Fibroblast of skin of abdomen (primary cell): Measurements from ENCODE around the gene CNOT6L. TPM values are rescaled to one million over a fixed set of nuclear protein-coding genes. Genes with fewer than 3 reads are reported as not detected.
"Not testable (repeated sequence)": the region's sequence is repeated elsewhere in the genome, so short reads cannot be mapped to it uniquely, and the experiment has no call there.

Source experiments
- DNase-seq: peaks from one replicate; pipeline ENCODE4 v3.0.0-alpha.2; 2013
- polyA plus RNA-seq, 2 experiments: library from polyadenylated mRNA; unstranded; fragments of 120-200 nt; gene quantifications; one replicate each; pipeline ENCODE4 v1.2.1, GENCODE V29; 2013; ENCODE audit not compliant: insufficient read length in 2 of 2

CNOT6L gene
- polyA plus RNA-seq (2013, experiment 1 of 2; ENCODE audit: insufficient read length) = 10.6 TPM
- 9.2 TPM for polyA plus RNA-seq (2013, experiment 2 of 2; ENCODE audit: insufficient read length)

DNA sequence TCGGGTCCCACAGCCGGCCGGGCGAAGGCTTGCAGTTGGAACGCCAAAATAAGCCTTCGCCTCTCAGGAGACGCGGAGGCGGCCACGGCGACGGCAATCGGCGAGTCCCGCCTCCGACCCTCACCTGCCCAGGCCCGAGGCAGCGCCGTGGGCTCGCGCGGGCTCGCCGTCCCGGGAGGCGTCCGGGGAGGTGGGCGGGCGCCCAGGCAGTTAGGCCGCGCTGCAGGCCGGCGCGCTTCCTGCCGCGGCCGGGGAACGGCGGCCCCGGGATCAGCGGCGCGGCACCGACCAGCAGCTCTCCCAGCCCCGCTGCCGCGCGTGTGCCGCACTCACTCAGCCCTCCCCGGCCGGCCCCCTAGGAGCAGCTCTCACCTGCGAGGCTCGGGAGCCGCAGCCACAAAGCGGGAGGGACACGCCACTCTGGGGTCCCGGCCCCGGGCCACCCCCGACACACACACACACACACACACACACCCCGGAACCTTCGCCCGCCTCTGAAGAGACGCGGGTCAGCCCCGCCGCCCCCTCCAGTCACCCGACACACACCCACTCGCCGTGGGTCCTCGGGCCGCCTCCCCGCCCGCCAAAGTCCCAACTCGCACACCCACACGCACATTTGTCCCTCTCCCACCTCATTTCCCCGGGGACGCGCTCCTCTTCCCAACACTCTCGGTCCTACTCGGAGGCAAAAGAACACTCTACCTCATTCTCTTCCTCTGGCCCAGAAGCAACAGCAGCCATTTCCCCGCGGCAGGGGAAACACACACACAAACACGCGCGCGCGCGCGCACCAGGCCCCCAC is at the start of gene CNOT6L:
CNOT6L (minus strand) TSS at position 767 of the 802 bp plus-strand sequence; CDS start at position 707, 60 bp downstream.
- DNase-seq = peak; percentile 72

DNA sequence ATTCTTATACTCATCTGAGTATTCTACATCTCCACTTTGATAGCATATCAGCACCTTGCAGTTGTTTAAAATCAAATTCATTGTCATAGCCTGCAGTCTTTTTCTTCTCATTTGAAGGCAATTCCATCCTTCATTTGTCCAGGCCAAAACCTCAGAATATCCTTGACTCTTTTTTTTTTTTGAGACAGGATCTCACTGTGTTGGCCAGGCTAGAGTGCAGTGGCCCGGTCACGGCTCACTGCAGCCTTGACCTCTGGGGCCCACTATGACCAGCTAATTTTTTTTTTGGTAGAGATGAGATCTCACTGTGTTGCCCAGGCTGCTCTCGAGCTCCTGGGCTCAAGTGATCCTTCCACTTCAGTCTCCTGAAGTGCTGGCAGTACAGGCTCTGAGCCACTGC is 46.1 kb upstream of the CNOT6L start:
- no peak for DNase-seq

DNA sequence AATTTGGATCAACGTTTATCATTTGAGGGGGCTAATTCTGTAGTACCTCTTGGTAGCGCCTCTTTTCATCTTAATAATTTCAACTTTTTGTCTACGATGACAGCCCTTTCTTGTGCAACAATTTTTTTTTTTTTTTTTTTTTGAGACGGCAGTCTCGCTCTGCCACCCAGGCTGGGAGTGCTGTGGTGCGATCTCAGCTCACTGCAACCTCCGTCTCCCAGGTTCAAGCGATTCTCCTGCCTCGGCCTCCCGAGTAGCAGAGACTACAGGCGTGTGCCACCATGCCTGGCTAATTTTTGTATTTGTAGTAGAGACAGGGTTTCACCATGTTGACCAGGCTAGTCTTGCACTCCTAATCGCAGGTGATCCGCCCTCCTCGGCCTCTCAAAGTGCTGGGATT is 44.2 kb upstream of the CNOT6L start:
- not testable (repeated sequence) for DNase-seq

DNA sequence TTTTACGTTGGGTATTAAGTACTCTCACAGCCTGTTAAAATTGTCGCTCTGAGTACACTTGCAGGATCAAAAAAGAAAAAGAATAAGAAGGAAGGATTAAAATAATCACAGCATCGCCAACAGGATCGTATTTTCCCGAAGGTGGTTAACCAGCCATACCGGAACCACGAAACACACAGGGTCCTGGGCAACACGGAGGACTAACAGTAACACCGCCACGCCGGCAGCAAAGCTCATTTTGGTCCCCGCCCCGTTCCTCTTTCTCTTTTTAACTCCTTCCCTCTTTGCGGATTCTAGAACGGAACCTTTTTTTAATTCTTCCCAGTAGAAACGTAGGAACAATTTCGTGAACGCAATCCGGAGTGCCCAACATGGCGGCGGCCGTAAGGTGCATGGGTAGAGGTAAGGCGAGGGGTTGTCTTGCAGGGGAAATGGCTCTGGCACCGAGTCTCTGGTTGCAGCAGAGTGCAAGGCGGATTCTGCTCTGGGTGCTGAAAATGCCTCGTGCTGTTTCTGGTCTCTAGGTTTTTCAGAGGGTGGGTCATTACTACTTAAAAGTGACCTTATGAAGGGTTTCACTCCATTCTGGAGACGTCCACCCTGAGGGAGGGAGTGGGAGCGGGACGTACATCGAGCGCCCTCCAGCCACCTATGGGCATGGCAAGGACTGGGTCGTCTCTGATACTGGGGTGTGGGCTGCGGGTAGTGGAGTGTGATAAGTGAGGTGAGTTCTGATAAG is 43.5 kb upstream of the CNOT6L start, which contains the start of gene MRPL1:
MRPL1 (plus strand) TSS at position 353 of the 739 bp plus-strand sequence; CDS start at position 372, 19 bp downstream.
- DNase-seq = peak; percentile 96

DNA sequence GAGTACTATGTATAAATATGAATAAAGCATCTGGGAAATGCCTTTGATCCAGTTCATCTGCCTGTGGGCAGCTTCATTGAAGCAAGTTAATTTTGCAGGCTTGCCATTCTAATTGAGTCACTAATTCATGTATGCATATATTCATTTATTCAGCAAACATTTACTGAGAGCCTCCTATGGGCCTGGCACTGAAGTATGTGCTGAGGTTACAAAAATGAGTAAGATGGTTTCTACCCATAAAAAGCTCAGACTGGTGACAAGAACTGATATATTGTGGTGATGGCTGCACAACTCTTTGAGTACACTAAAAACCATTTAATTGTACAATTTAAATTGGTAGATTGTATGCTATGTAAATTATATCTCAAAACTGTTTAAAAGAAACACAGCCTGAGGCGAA is 42.3 kb upstream of the CNOT6L start:
- peak; percentile 4 for DNase-seq

DNA sequence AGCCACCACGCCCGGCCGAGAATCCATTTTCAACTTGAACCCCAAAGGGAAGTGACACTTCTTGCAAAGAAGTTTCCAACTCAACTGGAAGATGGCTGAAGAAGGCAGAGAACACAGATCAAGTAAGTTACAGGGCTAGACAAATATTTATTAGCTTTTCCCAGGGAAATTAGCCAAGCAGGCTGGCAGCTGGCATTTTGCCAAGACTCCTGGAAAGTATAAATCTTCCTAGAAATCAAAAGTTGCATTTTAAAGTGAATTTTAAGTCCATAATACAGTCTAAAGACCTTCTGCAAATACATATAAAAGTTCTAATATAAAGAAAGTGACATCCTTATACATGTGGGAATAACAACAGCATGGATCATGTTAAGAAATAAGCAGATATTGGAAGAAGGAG is 40.1 kb upstream of the CNOT6L start:
- DNase-seq = no peak

DNA sequence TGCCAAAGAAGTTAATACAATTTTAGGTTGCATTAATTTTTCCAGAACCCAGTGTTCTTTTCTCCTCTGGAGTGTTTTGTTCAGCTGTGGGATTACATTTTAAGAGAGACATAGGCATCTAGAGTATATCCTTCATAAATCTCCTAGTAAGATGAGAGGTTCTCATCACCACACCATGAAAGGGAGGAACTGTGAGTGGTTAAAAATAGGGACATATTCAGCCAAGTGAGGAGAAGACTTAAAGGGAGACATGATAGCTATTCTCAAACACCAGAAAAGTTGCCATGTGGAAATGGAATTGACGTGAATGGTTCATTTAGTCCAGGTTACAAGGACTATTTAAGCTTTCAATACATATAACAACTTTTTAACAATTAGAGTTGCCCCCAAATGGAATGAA is 37.0 kb upstream of the CNOT6L start:
- no peak for DNase-seq

DNA sequence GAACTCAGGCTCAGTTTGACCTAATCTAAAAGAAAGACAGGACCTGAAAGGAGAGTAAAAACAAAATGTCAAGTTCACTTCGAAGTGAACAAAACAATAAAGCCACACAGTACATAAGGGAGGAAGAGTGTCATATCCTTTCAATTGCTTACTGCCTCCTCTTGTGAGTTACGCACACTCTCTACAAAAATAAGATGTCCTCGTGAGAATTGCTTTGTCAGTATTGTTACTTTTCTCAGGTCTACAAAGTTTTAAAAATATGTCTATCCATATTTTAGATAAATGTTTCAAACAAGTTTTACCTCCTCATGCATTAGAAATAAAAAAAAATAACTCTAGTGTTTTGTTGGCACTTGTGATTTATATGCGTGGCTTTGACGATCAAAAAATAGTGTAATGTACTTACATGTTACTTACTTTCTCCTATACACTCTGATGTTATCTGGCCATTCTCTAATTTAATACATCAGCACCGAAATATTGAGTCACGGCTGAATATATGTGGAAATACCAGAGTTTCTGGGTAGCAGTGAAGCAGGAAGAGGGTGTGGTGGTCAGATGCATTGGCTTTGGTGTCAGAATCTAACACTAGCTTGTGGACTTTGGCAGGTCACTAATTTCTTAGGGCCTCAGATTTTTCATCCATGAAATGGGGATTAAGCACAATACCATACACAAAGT is 35.4 kb upstream of the CNOT6L start:
- DNase-seq = no peak

DNA sequence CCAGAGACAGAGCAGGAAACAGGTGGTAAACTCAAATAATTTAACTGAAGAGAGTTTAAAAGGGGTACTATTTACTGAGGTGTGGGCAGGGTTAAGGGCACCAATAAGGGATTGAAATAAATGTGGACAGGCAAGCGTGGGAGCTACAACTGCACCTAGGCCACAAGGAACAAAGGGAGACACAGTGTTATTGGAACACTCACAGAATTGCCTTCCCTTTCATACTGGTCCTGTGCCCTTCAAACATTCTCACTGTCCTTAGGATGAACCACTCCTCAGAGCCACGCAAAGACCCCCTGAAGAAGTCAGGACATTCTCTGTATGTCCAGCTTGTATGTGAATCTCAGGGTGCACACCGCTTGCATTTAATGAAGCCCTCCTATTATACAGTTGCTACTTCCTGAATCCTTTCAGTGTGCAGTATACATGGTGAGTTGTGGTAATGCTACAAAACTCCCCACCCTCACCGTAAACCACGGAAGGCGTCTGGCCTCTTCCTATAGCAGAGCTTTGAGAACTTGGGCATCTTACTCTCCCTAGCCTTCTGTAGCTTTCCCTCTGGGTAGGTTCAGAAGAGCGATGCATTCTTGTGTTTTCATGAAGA is 33.8 kb upstream of the CNOT6L start:
- no peak for DNase-seq

DNA sequence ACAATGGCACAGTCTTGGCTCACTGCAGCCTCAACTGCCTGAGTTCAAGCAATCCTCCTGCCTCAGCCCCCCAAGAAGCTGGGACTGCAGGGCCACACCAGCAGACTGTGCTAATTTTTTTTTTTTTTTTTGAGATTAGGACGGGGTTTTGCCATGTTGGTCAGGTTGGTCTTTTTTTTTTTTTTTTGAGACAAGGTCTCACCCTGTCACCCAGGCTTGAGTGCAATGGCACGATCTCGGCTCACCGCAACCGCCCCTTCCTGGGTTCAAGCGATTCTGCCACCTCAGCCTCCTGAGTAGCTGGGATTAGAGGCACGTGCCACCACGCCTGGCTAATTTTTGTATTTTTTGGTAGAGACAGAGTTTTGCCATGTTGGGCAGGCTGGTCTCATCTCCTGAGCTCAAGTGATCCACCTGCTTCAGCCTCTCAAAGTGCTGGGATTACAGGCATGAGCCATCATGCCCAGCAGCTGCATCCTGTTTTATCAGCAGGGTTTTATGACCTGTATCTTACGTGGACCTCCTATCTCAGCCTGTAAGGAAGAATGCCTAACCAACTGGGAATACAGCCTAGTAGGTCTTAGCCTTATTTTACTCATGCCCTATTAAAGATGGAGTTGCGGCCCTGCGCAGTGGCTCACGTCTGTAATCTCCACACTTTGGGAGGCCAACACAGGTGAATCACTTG is 30.3 kb upstream of the CNOT6L start:
- DNase-seq = no peak

DNA sequence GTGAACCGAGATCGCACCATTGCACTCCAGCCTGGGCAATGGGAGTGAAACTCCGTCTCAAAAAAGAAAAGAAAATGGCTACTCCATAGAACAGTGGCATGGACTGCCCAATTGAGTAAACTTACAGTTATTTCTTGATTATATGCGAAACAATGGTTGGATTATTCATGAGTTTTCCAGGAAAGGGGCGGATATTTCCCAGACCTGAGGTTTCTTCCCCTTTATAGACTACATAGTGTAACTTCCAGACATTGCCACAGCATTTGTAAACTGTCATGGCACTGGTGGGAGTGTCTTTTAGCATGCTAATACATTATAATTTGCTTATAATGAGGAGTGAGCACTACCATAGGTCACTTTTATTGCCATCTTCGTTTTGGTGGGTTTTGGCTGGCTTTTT is 29.3 kb upstream of the CNOT6L start:
- no peak for DNase-seq

DNA sequence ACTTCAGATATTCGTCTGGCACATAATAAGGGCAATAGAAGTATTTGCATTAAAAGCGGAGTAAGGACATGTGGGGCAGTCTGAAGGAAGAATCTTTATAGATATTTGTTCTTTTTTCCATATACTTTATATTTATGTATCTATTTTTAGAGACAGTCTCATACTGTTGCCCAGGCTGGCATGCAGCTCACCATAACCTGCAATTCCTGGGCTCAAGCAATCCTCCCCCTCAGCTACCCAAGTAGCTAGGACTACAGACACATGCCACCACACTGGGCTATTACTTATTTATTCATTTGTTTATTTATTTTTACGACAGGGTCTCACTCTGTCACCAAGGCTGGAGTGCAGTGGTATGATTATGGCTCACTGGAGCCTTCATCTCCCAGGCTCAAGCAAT is 26.8 kb upstream of the CNOT6L start:
- DNase-seq = no peak

DNA sequence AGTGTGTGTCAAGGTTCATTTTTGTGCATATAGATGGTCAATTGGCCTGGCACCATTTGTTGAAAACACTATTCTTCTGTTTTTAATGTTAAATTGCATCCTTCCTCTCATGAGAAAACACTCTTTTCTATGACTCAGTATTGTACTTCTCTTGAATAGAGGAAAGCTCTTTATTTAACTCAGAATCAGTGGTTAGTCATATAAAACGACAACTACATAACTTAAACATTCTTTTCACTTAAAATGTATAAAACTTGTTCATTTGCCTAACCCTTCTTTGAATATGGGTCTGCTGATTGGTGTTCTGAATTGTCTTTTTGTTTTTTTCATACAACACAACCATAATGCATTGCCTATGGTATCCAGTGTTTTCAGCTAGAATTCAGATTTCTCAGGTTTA is 26.2 kb upstream of the CNOT6L start:
- DNase-seq = no peak

DNA sequence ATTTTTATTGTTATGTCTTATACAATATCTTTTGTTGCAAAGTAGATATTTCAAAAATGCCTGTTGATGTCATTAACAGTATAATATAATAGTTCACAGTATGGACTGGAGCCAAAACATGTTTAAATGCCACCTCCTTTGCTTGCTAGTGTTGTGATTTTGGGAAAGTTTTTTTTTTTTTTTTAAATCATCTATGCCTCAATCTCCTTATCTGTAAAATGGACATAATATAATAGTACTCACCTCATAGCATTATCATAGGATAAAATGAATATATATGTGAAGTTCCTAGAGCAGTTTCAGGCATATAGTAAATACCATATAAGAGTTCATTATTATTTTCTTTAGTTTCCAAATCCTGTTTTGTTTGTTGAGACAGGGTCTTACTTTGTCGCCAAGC is 25.2 kb upstream of the CNOT6L start:
- no peak for DNase-seq

DNA sequence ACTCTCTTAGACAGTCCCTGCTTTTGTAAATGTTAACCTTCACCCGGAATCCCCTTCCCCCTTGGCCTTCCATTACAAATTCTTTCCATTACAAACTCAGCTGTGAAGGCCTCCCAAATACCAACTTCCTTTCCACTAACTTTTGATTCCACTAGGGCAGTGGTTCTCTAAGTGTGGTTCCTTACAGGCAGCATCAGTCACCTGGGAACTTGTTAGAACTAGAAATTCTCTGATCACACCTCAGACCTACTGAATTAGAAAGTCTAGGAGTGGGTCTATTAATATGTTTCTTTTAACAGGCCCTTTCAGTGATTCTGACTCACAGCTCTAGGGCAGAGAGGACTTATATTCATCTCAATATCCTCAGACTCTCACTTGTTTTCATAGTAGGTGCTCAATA is 24.5 kb upstream of the CNOT6L start:
- DNase-seq = no peak

DNA sequence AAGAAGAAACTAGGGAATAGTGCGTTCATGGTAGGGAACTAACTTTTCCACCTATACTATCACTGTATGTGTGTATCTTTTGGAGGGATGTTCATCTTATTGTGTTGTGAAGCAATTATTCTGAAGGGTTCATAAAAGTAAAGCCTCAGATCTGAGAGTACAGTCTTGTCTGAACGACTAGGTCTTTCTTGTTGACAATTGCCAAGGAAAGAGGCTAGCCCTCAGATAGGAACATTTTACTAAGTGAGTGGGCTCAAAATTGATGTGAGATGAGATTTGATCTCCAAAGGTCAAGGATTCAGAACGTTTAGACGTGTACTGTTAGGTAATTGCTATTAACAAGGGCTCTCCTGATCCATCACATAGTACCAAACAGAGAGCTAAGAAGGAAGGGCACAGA is 15.2 kb upstream of the CNOT6L start:
- no peak for DNase-seq

DNA sequence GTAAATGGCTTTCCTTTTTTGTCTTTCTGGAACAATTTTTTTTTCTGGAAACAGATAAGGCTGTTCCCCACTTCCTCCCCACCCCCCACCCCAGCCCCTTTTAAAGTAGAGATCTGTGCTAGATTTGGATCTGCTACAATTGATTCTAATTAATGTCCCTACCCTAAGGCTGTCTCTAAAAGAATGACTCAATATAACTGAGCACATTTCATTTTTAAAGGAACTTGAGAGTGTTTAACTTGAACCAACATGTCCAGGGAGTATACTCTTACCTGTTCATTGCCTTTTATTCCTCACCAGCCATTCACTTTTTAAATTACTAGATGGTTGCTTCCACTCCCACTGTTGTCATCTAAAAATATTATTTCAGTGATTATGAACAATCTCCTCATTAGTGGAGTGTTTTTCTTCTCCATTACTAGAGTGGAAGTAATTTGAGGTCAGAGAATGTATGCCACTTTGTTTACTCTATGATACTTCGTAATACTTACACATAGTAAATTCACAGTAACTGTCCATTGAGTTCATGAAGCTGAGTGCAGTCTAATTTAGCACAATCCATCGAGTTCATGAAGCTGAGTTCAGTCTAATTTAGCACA is 14.1 kb upstream of the CNOT6L start:
- DNase-seq = no peak

DNA sequence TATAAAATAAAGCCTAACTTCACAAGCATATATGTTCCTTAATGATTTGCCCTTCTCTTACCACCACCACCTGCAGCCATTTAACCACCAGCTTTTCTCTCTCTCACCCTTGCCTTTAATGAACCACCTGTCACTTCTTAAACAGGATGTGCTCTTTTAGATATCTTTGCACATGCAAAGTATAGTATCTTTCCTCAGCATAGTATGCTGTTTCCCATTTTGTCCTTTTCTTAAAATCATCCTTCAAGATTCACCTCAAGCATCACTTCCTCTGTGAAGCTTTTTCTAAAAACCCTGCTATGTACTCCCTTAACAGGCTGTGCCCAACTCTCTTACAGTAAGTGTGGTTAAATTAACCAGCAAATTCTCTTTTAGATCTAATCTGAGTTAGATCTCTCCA is 8.2 kb upstream of the CNOT6L start:
- DNase-seq = no peak

DNA sequence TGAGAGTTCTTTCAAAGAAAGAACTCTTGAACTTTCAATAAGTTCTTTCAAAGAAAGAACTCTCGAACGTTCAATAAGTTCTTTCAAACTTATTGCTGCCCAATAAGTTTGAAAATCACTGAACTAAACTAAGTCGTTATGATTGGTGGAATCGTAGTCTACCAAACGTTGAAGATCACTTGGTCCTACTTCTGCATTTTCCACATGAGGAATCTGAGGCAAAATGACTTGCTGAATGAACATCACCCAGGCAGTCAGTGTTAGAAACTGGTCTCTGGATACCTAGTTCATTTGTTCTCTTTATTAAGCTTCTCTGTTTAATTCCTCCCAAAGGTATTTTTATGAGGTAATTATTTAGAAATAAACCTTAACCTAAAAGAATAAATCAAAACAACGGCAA is 7.1 kb upstream of the CNOT6L start:
- DNase-seq = no peak

DNA sequence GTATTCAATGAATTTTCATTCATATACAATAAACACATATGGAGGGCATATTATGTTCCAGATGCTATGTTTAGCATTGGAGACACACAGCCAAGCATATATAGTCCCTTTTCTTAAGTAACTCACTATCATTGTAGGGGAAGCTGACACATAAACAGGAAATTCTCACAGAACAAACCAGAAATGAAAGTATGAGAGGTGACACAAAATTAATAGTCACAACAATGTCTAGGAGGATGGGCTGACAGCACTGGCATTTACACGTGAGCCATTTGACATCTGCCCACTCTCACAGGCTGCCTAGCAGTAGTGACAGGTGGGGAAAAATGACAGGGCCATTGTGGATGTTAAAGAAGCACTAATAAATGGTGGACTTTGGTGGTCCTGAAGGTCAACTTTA is 2.6 kb upstream of the CNOT6L start:
- no peak for DNase-seq

DNA sequence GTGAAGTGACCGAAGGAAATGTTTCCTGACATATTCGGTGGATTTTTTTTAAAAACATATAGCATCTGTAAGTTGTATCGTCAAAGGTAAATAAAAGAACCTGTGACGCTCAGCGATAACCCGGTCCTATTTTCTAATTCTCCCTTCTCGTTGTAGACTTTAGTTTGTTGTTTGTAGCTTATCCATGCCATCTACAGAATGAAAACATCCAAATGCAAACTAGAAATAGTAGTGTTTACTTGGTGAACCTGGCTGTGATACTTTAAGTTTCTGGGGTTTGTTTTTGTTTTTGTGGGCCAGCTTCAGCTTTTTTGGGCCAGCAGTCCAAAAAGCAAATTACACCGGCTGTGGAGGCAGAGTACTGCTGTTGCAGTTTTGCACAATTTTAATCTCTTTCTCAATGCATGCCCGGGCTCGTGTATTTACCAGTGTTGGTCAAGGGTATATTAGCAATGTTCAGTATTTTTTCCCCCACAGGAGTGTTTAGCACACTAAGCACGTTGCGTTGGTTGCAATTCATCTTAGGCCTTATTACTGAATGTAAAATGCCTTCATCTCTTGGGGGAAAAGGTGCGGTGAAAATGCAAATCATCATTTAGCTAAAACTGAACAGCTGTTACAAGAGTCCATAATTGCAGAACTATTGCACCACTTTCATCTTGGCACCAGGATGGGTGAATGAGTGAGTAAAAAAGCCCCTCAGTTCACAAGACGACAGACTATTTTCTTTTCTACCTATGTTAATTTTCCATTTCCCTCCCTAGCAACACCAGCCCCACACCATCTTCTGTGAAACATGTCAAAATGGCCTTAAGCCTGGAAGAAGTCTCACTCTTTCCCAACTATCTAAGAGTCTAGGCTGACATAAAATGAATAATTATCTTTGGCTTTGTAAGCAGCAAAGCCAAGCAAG is 1.7 kb upstream of the CNOT6L start:
- no peak for DNase-seq
